Germinal center (tissue), 1 donor: ENCODE data around the gene KRT36.

Experiments
- DNase-seq: peaks from one replicate; pipeline ENCODE4 v3.0.0; 2012; ENCODE audit warnings: mixed read lengths, low spot score

The KRT36 gene

GRCh38 chr17:41521574-41522261 is 32.0 kb upstream of the KRT36 start:
- no peak for DNase-seq

- no peak for DNase-seq
Observed at GRCh38 chr17:41520821-41521521, 31.3 kb upstream of the KRT36 start.

- no peak for DNase-seq
Observed at GRCh38 chr17:41519501-41520224, 30.0 kb upstream of the KRT36 start.

- DNase-seq, result no peak
Observed at GRCh38 chr17:41518789-41519449, 29.2 kb upstream of the KRT36 start, which contains the start of gene KRT15. TSS of gene KRT15 (minus strand) at chr17:41518890. CDS start at chr17:41518827, 63 bp downstream.

GRCh38 chr17:41518031-41518430 is 28.3 kb upstream of the KRT36 start:
- no peak for DNase-seq

- DNase-seq, result no peak
Observed at GRCh38 chr17:41516830-41517283, 27.1 kb upstream of the KRT36 start.

- DNase-seq, result no peak
Observed at GRCh38 chr17:41516147-41516829, 26.6 kb upstream of the KRT36 start.

- no peak for DNase-seq
Observed at GRCh38 chr17:41513168-41513547, 23.4 kb upstream of the KRT36 start.

- DNase-seq, result no peak
Observed at GRCh38 chr17:41512546-41513167, 22.9 kb upstream of the KRT36 start.

- no peak for DNase-seq
Observed at GRCh38 chr17:41511716-41512115, 22.0 kb upstream of the KRT36 start.

- no peak for DNase-seq
Observed at GRCh38 chr17:41511116-41511515, 21.4 kb upstream of the KRT36 start.

- no peak for DNase-seq
Observed at GRCh38 chr17:41510251-41511065, 20.7 kb upstream of the KRT36 start.

- DNase-seq, result no peak
Observed at GRCh38 chr17:41507315-41507880, 17.7 kb upstream of the KRT36 start.

GRCh38 chr17:41505809-41506767 is 16.4 kb upstream of the KRT36 start:
- DNase-seq, result peak; percentile 34

- no peak for DNase-seq
Observed at GRCh38 chr17:41505007-41505808, 15.5 kb upstream of the KRT36 start, which contains the start of gene KRT13. TSS of gene KRT13 (minus strand) at chr17:41505612. CDS start at chr17:41505550, 62 bp downstream.

GRCh38 chr17:41504246-41504977 is 14.7 kb upstream of the KRT36 start:
- DNase-seq, result no peak

GRCh38 chr17:41503202-41503601 is 13.5 kb upstream of the KRT36 start:
- DNase-seq, result no peak
